Endothelial cell of umbilical vein (primary cell): Measurements from ENCODE around the gene TP53BP1. TPM values are rescaled to one million over a fixed set of nuclear protein-coding genes. Genes with fewer than 3 reads are reported as not detected.

Source experiments
- BruUV-seq: library from RNA; stranded (reverse); fragments of 400-500 nt; replicated peaks from 2 replicates; lab custom pipeline; 2021; lab: Mats Ljungman, UMichigan
- CTCF ChIA-PET: fragments of 300-600, 350-600 bp; sonication (Branson Sonifier 250); formaldehyde crosslinking; loops from one replicate; lab custom pipeline; 2021; ENCODE audit warnings: antibody characterized with exemption, inconsistent platforms; lab: Charles Lee
- POLR2A ChIA-PET: fragments of 300-600, 350-600 bp; sonication (Branson Sonifier 250); formaldehyde crosslinking; loops from one replicate; lab custom pipeline; 2021; ENCODE audit warnings: antibody characterized with exemption, inconsistent platforms; lab: Charles Lee
- DNase-seq: peaks from one replicate; pipeline ENCODE4 v3.0.0-alpha.2; 2011; ENCODE audit warnings: low read depth, low spot score
- FAIRE-seq: peaks from 2 replicates; lab custom pipeline; 2011; peaks lifted over from hg19 to GRCh38; lab: Jason Lieb, UNC
- H2AFZ ChIP-seq: 2 replicates; pipeline ENCODE4 v1.6.0; 2012; ENCODE audit warnings: low read depth, low read length, control low read depth, inconsistent platforms
- H3K27ac ChIP-seq: 2 replicates; pipeline ENCODE4 v1.5.1; 2011; ENCODE audit warnings: low read depth, mild to moderate bottlenecking, control low read depth, low read length, moderate library complexity; ENCODE audit not compliant: insufficient read depth
- H3K27me3 ChIP-seq, 2 experiments: 2 replicates each; pipeline versions ENCODE4 v1.6.0 to v1.6.1; 2011; ENCODE audit warnings: low read length in 2 of 2, mixed read lengths in 1 of 2; ENCODE audit not compliant: control insufficient read depth in 2 of 2, insufficient read depth in 2 of 2
- H3K36me3 ChIP-seq, 2 experiments: 2 replicates in 1 of 2; 3 replicates in 1 of 2; pipeline ENCODE4 v1.5.1; 2011; ENCODE audit warnings: low read length in 2 of 2, mild to moderate bottlenecking in 1 of 2, moderate library complexity in 1 of 2; ENCODE audit not compliant: control insufficient read depth in 2 of 2, insufficient read depth in 2 of 2; ENCODE audit errors: extremely low read depth in 1 of 2
- H3K4me1 ChIP-seq: 3 replicates; pipeline ENCODE4 v1.5.1; 2011; ENCODE audit warnings: mild to moderate bottlenecking, low read length; ENCODE audit not compliant: control insufficient read depth, insufficient read depth; ENCODE audit errors: extremely low read depth
- H3K4me2 ChIP-seq: 2 replicates; pipeline ENCODE4 v1.6.1; 2011; ENCODE audit warnings: low read length, control low read depth, mixed read lengths; ENCODE audit not compliant: insufficient read depth
- H3K4me3 ChIP-seq, 3 experiments: fragments of 200-600 bp in 1 of 3; sonication (generic), shearing (Covaris generic) in 1 of 3; replicated peaks in 1 of 3; 2 replicates each; pipeline ENCODE4 v1.5.1; 2011 to 2016; ENCODE audit warnings: control low read depth in 3 of 3, low read length in 3 of 3, mild to moderate bottlenecking in 2 of 3, inconsistent platforms in 1 of 3, low read depth in 1 of 3, moderate library complexity in 1 of 3; ENCODE audit not compliant: insufficient read depth in 1 of 3
- H3K79me2 ChIP-seq: 2 replicates; pipeline ENCODE4 v1.6.0; 2012; ENCODE audit warnings: low read length, inconsistent platforms; ENCODE audit not compliant: control insufficient read depth, insufficient read depth
- H3K9ac ChIP-seq: replicated peaks from 2 replicates; pipeline ENCODE3; 2011; ENCODE audit warnings: low read length, control low read depth; ENCODE audit not compliant: insufficient read depth; ENCODE audit errors: extremely low read depth
- H3K9me1 ChIP-seq: replicated peaks from 3 replicates; pipeline ENCODE4 v1.6.0; 2011; ENCODE audit warnings: mild to moderate bottlenecking, low read length; ENCODE audit not compliant: control insufficient read depth, insufficient read depth; ENCODE audit errors: extremely low read depth
- H3K9me3 ChIP-seq: replicated peaks from 2 replicates; pipeline ENCODE4 v1.5.1; 2012; ENCODE audit warnings: low read length, inconsistent platforms; ENCODE audit not compliant: control insufficient read depth, insufficient read depth
- H4K20me1 ChIP-seq: replicated peaks from 2 replicates; pipeline ENCODE3; 2011; ENCODE audit warnings: mild to moderate bottlenecking, low read length; ENCODE audit not compliant: control insufficient read depth, insufficient read depth; ENCODE audit errors: extremely low read depth
- EZH2 ChIP-seq: IDR thresholded peaks from 2 replicates; pipeline ENCODE4 v1.6.1; 2012; ENCODE audit warnings: borderline replicate concordance, low read depth, mild to moderate bottlenecking, moderate library complexity, low read length, inconsistent platforms; ENCODE audit not compliant: severe bottlenecking
- FOS ChIP-seq: IDR thresholded peaks from 2 replicates; pipeline ENCODE4 v1.6.1; 2011; ENCODE audit warnings: mild to moderate bottlenecking, low read length, moderate library complexity, borderline replicate concordance; ENCODE audit not compliant: insufficient read depth
- GATA2 ChIP-seq: IDR thresholded peaks from 2 replicates; pipeline ENCODE4 v1.7.0; 2011; ENCODE audit warnings: low read depth, mild to moderate bottlenecking, moderate library complexity, mixed read lengths, low read length; ENCODE audit not compliant: insufficient read length, insufficient read depth
- MYC ChIP-seq: IDR thresholded peaks from one replicate; pipeline ENCODE4 v1.6.1; 2011; ENCODE audit warnings: mild to moderate bottlenecking, low read depth, low read length
- POLR2A ChIP-seq: IDR thresholded peaks from 2 replicates; pipeline ENCODE4 v1.6.1; 2012; ENCODE audit warnings: low read depth, mild to moderate bottlenecking, control low read depth, low read length
- POLR2AphosphoS5 ChIP-seq: IDR thresholded peaks from 2 replicates; pipeline ENCODE4 v1.6.1; 2012; ENCODE audit warnings: low read depth, mild to moderate bottlenecking, control low read depth, low read length, moderate library complexity; ENCODE audit not compliant: insufficient read depth
- dilution Hi-C: fragments of 300-500 bp; cut with MboI; formaldehyde crosslinking; loops from one replicate; pipeline ENCODE4 v1.15.0; 2019; ENCODE audit warnings: low sequenced_read_pairs; ENCODE audit not compliant: extremely low pct_ligation_motif_present
- intact Hi-C: fragments of 100-400 bp; cut with micrococcal nuclease; formaldehyde crosslinking; loops from one replicate; pipeline ENCODE4 v1.10.0; 2022
- polyA plus RNA-seq, 4 experiments: library from polyadenylated mRNA; depleted of rRNA in 3 of 4; stranded (reverse) in 3 of 4; unstranded in 1 of 4; fragments of >200 nt; gene quantifications; 2 replicates each; pipeline versions ENCODE4 v1.2.1 to v1.2.3, GENCODE V29; 2011 to 2012; ENCODE audit warnings: missing spikeins in 1 of 4
- total RNA-seq: library from RNA; stranded (reverse); gene quantifications from 2 replicates; pipeline ENCODE4 v1.2.3, GENCODE V29; 2021

TP53BP1 gene
- total and polyA plus RNA-seq, 2 donors (not counting 3 experiments of a cell fraction or from before 2014, with no cell fraction given) = 28.1 to 59.5 TPM

DNA sequence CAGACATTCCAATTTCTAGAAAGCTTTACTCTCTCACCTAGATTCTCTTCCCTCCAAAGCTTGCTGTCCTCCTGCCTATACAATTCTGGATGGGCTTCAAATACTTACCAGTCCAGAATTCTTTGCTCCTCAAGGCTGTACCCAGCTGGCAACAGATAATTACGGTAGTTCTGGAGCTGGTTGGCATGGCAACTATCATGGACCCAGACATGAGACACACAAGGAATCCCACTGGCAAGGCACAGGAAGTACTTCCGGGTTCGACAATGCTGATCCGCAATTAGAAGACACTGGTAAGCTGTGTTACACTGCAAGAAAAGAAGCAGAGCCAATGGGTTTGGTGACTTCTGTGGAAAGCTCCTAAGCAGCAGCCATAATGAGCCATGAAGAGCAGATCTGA, 84.2 kb downstream of the TP53BP1 start:
- ChIA-PET CTCF (no interaction called here), POLR2A (no interaction called here)
- BruUV-seq = no TSS peak
- H3K36me3 ChIP-seq = peaks cover 28 to 29% of the 10 kb centered on the region in 2 experiments
- no peaks in the 10 kb centered on the region for H3K79me2 ChIP-seq
- intact Hi-C loops = no loop called here
- dilution Hi-C loops = no loop called here
- H3K4me3 ChIP-seq = no peak overlapping the region
- no peak overlapping the region for H3K4me2 ChIP-seq
- no peak overlapping the region for H3K27ac ChIP-seq
- no peaks in the 10 kb centered on the region for H3K4me1 ChIP-seq
- no peak overlapping the region for H2AFZ ChIP-seq
- TF ChIP-seq POLR2AphosphoS5 (no peak), EZH2 (no peak), FOS (no peak), POLR2A (no peak), GATA2 (no peak)
- no peaks in the 10 kb centered on the region for H4K20me1 ChIP-seq
- no peak overlapping the region for H3K9ac ChIP-seq
- H3K9me3 ChIP-seq = no peaks in the 10 kb centered on the region
- FAIRE-seq (no peak), DNase-seq (no peak)
- H3K27me3 ChIP-seq = no peaks in the 10 kb centered on the region
- peaks cover 1% of the 10 kb centered on the region for H3K9me1 ChIP-seq

DNA sequence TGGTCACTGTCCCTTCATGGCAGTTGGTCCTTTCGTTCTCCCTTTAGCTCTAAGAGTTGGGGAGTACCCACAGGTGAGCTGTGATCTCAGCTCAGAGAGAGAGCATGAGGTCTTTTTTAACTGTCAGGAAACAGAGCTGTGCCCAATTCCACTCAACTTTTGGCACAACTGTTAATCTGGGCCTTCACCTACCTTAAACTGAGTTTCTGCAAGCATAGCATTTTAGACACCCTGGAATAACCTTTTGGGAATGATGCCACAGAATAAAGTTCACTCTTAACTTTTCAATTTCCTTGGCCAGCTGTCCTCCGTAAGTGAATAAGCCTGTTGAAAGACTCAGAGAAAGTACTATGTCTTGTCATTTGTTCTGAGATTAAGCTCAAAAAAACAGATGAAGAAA, 86.1 kb downstream of the TP53BP1 start:
- dilution Hi-C loops (no loop called here), intact Hi-C loops (no loop called here)
- no peaks in the 10 kb centered on the region for H3K4me1 ChIP-seq
- no peaks in the 10 kb centered on the region for H3K27me3 ChIP-seq
- H3K36me3 ChIP-seq = peaks cover 27 to 29% of the 10 kb centered on the region in 2 experiments
- H3K9ac ChIP-seq = no peak overlapping the region
- no peaks in the 10 kb centered on the region for H3K9me1 ChIP-seq
- DNase-seq (no peak), FAIRE-seq (no peak)
- ChIA-PET CTCF (interaction anchor here (1.2 to 1.5 kb wide), 2 partner anchors 9 to 34 kb away, joined by 3 to 5 read pairs; no protein-coding TSS in a partner anchor), POLR2A (no interaction called here)
- H3K4me2 ChIP-seq = no peak overlapping the region
- no peak overlapping the region for H2AFZ ChIP-seq
- BruUV-seq = no TSS peak
- no peak overlapping the region for H3K27ac ChIP-seq
- no peaks in the 10 kb centered on the region for H4K20me1 ChIP-seq
- H3K9me3 ChIP-seq = no peaks in the 10 kb centered on the region
- no peaks in the 10 kb centered on the region for H3K79me2 ChIP-seq
- TF ChIP-seq FOS (no peak), EZH2 (no peak), POLR2AphosphoS5 (no peak), MYC (no peak)
- H3K4me3 ChIP-seq = no peak overlapping the region
